OCI-LY3 (cell line): ENCODE data around the gene CARD18.

Experiments
- CTCF ChIP-seq: fragments of 200-600, 300-600 bp; sonication (generic); IDR thresholded peaks from 2 replicates; pipeline ENCODE4 v1.5.1; 2014; ENCODE audit warnings: antibody characterized with exemption, low read length, low read depth
- EZH2phosphoT487 ChIP-seq: fragments of 200-600 bp; shearing (Covaris generic); IDR thresholded peaks from 2 replicates; pipeline ENCODE4 v1.6.1; 2018; ENCODE audit warnings: antibody characterized with exemption, mixed run types, low read depth

DNA sequence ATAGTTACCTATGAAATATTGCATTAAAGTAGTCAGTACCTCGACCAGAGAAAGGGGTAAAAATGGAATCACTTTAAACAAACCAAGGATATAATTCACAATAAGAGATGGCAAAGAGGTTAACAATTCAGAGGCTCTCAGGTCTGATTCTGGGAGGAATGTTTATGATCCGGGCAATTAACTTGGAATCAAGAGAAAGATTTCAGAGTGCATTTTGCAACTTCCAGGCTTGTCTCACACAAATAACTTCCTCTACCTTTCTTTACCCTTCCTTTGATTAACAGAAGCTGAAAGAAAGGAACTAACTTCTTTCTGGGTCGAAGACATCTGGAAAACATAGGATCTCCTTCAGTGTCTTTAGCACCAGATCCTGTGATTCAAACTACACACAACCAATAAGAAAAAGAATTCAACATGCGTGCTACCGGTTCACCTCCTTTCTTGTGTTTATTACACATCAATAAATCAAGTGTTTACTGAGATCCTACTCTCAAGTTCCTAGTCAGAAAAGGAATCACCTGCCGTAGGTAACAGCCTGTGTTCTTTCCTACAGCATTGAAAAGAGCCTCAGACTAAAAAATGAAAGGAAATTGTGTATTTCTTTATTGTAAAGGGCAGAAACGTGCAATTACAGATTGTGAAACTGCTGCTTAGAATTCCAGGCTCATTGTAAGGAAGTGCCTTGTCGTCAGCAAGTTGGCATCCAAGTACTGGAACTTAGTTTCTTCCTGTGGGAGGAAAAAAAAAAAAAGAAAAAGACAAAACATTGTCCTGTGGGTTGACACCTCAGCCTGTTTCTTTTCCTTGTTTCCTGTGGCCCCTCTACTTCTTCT, 29.5 kb downstream of the CARD18 start:
- TF ChIP-seq CTCF, result no peak
- TF ChIP-seq EZH2phosphoT487, result no peak
